Cardiac muscle cell (in vitro differentiated cells and primary cell): Measurements from ENCODE around the gene DPH1. TPM values are rescaled to one million over a fixed set of nuclear protein-coding genes. Genes with fewer than 3 reads are reported as not detected.
A peak's percentile ranks its signal among the peaks of the same experiment; 100 is the strongest.

Experiments used
- DNase-seq, 2 donors: peaks; one replicate each; pipeline versions ENCODE4 v3.0.0 to v3.0.0-alpha.2; 2010 to 2017; ENCODE audit warnings: low read depth in 1 of 2, low spot score in 1 of 2
- H3K27ac ChIP-seq: fragments of 200-600 bp; sonication (generic); 2 replicates; pipeline ENCODE4 v1.5.1; 2016
- H3K27me3 ChIP-seq: fragments of 200-600 bp; sonication (generic); 2 replicates; pipeline ENCODE4 v1.6.0; 2016; ENCODE audit warnings: control low read depth
- H3K36me3 ChIP-seq: fragments of 200-600 bp; sonication (generic); 2 replicates; pipeline ENCODE4 v1.5.1; 2016; ENCODE audit warnings: control low read depth
- H3K4me1 ChIP-seq: fragments of 200-600 bp; sonication (generic); 2 replicates; pipeline ENCODE4 v1.8.1; 2017; ENCODE audit warnings: low read depth, mild to moderate bottlenecking, mixed run types
- H3K4me3 ChIP-seq: fragments of 200-600 bp; sonication (generic); 2 replicates; pipeline ENCODE4 v1.5.1; 2016; ENCODE audit warnings: mild to moderate bottlenecking
- H3K9me3 ChIP-seq: fragments of 200-600 bp; sonication (generic); 2 replicates; pipeline ENCODE4 v1.5.1; 2017; ENCODE audit warnings: low read depth, mild to moderate bottlenecking, control low read depth
- polyA plus RNA-seq: library from polyadenylated mRNA; unstranded; fragments of >200 nt; fragmentation: Nextera tagmentation; extraction: Ambion mirVana; gene quantifications from 2 replicates; pipeline ENCODE4 v1.2.1, GENCODE V29; 2016
- total RNA-seq: library from RNA; depleted of rRNA; stranded (reverse); fragments of >200 nt; gene quantifications from 2 replicates; pipeline ENCODE4 v1.2.3, GENCODE V29; 2016
- TF ChIP-seq, protein P1 (sequence below): IDR thresholded peaks from 2 replicates; pipeline ENCODE4 v1.5.1; 2012; ENCODE audit warnings: low read depth, mild to moderate bottlenecking, low read length

Gene DPH1
- total and polyA plus RNA-seq, 2 experiments from 2014 or later = 59.5 to 88.6 TPM

DNA sequence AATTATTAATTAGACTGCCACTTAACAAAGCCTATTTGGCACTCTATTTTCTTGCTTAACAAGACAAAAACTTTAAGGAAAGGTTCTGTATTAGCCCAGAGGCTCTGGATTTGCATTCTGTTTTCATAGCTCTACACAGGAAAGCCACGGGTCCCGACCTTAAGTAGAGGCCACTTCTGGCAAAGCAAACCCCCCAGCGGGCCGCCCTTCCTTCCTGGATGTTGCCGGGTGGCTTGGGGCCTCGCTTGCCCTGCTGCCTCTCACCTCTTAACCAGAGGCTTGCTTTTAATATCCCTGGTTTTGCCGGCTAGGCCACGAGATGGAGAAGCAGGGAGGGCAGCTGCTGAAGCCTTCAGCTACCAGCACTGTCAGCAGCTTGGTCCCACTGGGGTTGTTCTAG, 9.2 kb upstream of the DPH1 start:
- H3K4me3 ChIP-seq = no peak overlapping the region
- no peaks in the 10 kb centered on the region for H3K9me3 ChIP-seq
- peaks cover 10% of the 10 kb centered on the region for H3K27me3 ChIP-seq
- H3K27ac ChIP-seq = no peak overlapping the region
- H3K4me1 ChIP-seq = peaks cover 6% of the 10 kb centered on the region
- TF ChIP-seq, protein P1, sequence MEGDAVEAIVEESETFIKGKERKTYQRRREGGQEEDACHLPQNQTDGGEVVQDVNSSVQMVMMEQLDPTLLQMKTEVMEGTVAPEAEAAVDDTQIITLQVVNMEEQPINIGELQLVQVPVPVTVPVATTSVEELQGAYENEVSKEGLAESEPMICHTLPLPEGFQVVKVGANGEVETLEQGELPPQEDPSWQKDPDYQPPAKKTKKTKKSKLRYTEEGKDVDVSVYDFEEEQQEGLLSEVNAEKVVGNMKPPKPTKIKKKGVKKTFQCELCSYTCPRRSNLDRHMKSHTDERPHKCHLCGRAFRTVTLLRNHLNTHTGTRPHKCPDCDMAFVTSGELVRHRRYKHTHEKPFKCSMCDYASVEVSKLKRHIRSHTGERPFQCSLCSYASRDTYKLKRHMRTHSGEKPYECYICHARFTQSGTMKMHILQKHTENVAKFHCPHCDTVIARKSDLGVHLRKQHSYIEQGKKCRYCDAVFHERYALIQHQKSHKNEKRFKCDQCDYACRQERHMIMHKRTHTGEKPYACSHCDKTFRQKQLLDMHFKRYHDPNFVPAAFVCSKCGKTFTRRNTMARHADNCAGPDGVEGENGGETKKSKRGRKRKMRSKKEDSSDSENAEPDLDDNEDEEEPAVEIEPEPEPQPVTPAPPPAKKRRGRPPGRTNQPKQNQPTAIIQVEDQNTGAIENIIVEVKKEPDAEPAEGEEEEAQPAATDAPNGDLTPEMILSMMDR = no peak
- no peaks in the 10 kb centered on the region for H3K36me3 ChIP-seq
- no peak for DNase-seq

DNA sequence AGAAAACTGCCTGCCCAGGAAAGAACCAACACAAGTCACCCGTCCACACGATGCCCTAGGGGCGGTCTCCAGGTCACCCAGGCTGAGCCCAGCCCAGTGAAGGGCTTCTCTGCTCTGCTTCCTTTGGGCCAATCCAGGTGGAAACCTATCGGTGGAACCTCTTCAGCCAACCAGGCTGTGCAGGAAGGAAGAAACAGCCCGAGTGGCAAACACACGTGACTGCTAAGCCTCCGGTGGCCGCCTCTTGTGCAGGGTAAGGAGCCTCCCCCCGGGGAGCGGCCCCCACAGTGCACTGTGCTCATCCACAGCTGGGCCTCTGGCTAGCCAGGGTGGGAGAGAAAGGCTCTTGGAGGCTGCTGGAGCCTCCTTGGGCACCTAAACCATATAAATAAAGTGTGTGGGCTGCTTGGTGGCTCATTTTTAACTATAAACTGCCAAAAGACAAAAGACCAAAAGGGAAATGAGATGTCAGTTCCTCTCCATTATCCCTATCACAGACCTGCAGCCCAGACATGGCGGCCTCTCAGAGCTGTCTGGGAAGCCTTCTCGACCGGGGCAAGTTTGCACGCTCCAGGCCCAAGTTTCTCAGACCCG, 7.2 kb upstream of the DPH1 start:
- Histone ChIP-seq H3K27ac (no peak overlapping the region), H3K27me3 (peaks cover 10% of the 10 kb centered on the region), H3K9me3 (no peaks in the 10 kb centered on the region), H3K4me1 (peaks cover 6% of the 10 kb centered on the region), H3K36me3 (no peaks in the 10 kb centered on the region), H3K4me3 (peak overlapping the region; percentile 81)
- TF ChIP-seq, protein P1 = no peak
- no peak for DNase-seq

DNA sequence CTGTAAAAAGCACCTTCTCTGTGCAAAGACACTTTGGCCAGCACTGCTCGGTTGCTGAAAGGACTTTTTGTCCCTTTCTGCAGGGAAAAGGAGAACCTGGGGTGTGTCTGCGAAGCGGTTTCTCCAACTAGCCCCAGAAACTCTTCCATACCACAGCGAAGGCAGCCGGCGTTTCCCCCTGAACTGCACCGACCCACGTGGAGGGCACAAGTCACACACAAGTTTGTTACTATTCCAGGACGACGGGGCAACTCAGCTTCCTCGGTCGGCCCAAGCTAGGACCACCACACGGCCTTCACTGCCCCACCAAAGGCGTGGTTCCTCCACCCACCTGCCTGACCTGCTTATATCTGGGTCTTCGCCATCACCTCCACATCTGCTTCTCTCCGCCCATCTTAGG, 6.7 kb upstream of the DPH1 start:
- Histone ChIP-seq H3K27ac (no peak overlapping the region), H3K9me3 (no peaks in the 10 kb centered on the region), H3K4me1 (peaks cover 6% of the 10 kb centered on the region), H3K27me3 (peaks cover 10% of the 10 kb centered on the region), H3K4me3 (peak overlapping the region; percentile 81), H3K36me3 (no peaks in the 10 kb centered on the region)
- TF ChIP-seq, protein P1 = no peak
- DNase-seq = no peak

DNA sequence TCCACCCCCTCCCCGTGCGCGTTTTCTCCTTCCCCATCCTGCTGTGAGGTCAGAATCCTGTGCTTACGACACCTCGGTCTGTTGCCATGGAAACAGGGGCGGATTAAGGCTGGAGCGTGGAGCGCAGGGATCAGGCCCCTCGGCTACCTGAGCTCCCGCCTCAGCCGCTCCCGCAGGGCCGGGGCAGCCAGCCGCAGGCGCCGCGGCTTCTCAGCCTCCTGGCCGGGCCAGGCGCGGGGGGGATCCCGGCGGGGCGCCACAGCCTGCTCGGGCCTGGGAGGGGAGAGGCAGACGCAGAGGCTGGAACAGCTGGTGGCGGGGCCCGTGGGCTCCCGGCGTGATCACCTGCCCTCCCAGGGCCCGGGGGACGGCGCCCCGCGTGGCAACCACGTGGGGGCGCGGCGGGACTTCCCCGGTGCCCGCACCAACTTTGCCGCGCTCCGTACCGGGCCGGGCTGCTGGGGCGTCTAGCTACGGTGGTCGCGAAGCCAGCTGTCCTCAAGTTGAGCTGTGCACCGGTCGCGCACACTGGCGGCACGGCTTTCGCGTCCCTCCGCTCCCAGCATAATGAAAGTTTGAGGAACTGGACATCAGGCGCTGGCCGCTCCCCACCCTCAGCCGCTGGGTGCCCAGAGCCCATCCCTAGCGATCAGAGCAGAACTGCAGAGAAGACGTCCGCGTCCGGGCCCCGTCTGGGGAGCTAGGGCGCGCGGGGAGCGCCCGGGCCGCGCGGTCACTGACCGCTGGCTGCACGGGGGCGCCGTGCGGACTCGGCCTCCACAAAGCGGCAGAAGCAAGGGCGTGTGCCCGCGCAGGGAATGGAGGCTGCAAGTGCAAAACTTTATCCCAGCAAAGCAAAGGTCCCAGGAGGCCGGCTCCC, 6.0 kb upstream of the DPH1 start:
- no peaks in the 10 kb centered on the region for H3K9me3 ChIP-seq
- peak overlapping the region; percentile 81 for H3K4me3 ChIP-seq
- no peaks in the 10 kb centered on the region for H3K36me3 ChIP-seq
- H3K27me3 ChIP-seq = peaks cover 10% of the 10 kb centered on the region
- peak; percentile 60 to 77 for DNase-seq
- H3K27ac ChIP-seq = no peak overlapping the region
- peaks cover 6% of the 10 kb centered on the region for H3K4me1 ChIP-seq
- TF ChIP-seq, protein P1 = no peak

DNA sequence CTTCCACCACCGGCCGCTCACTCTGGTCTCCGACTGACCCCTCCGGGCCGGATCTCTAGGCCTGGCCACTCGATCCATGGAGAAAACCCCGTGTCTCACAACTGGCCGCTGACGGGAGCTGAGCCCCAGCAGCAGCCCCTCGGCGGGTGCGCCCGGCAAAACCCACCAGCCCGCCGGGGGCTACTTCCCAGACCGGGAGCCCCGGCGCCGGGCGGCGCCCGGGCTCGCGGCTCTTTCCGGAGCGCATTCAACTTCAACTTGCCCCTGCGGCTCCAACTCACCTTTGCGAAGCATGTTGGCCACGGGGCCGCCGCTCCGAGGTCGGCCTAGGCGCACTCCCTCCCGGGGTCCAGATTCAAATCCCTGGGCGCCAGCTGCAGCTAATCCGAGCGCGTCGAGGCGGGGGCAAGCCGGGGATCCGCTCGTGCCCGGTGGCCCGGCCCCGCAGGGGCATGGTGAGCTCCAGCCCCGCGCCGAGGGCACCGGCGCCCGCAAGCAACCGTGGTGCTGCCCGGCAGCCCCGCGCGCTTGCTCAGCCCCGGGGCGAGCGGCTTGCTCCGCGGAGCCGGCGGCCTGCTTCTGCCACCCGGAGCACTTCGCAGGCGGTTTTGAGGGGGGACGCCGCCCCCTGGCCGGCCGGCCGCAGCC, 5.3 kb upstream of the DPH1 start:
- Histone ChIP-seq H3K9me3 (no peaks in the 10 kb centered on the region), H3K27ac (peak overlapping the region; percentile 48), H3K36me3 (no peaks in the 10 kb centered on the region), H3K4me1 (peaks cover 6% of the 10 kb centered on the region), H3K27me3 (peaks cover 10% of the 10 kb centered on the region), H3K4me3 (peak overlapping the region; percentile 81)
- no peak for DNase-seq
- TF ChIP-seq, protein P1 = no peak
